HFF-Myc (cell line): Measurements from ENCODE around the gene TAPBP.

Source experiments
- DNase-seq: peaks from one replicate; pipeline ENCODE4 v3.0.0-alpha.2; 2011; ENCODE audit warnings: low read depth; ENCODE audit errors: extremely low read depth
- H3K4me3 ChIP-seq: replicated peaks from 2 replicates; pipeline ENCODE4 v1.5.1; 2011; ENCODE audit warnings: low read depth, mild to moderate bottlenecking, control low read depth, low read length
- TF ChIP-seq, protein P1 (sequence below): IDR thresholded peaks from 2 replicates; pipeline ENCODE4 v1.5.1; 2012; ENCODE audit warnings: mild to moderate bottlenecking, low read depth, low read length, control low read depth; ENCODE audit errors: missing control alignments

TAPBP gene

DNA sequence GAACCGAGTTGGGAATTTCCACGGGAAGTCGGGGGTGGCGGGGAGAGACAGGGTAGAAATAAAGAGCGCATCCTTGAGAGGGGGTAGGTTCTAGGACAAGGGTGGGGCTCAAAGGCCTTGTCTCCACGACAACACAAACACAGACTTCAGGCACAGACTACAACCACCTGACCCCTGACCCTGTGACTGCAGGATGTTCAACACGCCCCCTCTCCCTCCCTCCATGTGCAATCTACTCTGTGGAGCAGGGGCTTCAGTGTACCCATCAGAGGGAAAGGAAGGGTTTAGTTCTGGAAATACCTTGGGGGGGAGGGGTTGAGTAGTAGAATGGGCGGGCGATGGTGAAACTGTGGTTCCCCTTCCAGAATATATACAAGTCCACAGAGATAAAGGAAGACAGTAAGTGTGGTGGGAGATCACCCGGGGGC is 651 bp upstream of the TAPBP start:
- TF ChIP-seq, protein P1, sequence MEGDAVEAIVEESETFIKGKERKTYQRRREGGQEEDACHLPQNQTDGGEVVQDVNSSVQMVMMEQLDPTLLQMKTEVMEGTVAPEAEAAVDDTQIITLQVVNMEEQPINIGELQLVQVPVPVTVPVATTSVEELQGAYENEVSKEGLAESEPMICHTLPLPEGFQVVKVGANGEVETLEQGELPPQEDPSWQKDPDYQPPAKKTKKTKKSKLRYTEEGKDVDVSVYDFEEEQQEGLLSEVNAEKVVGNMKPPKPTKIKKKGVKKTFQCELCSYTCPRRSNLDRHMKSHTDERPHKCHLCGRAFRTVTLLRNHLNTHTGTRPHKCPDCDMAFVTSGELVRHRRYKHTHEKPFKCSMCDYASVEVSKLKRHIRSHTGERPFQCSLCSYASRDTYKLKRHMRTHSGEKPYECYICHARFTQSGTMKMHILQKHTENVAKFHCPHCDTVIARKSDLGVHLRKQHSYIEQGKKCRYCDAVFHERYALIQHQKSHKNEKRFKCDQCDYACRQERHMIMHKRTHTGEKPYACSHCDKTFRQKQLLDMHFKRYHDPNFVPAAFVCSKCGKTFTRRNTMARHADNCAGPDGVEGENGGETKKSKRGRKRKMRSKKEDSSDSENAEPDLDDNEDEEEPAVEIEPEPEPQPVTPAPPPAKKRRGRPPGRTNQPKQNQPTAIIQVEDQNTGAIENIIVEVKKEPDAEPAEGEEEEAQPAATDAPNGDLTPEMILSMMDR, result no peak
- H3K4me3 ChIP-seq, result peak overlapping the region; percentile 79
- DNase-seq, result peak; percentile 77

DNA sequence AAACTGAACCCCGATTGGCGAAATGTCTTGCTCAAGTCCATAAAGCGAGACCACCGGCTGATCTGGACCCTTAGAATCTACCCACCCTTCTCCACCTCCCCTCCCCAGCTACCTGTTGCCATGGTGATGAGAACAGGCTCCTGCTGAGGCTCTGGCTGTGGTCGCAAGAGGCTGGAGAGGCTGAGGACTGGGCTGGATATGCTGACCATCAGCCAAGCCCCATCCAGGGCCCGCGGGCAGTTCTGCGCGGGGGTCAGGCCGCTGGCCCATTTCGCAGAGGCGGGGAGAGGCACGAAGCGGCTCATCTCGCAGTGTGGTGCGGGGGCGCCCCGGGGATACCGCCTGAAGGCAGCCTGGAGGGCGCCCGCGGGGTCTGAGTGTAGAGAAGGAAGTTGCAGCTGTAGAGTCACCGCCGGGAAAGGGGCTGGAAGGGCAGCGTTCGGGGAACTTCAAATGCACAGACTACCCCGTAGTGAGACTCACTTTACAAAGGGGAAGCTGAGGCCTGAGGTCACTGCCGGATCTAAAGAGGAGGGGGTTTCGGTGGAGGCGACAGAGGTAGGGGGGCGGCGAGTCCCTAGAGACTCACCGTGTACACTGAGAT is 671 bp downstream of the TAPBP start:
- TF ChIP-seq, protein P1, result no peak
- H3K4me3 ChIP-seq, result peak overlapping the region; percentile 79
- no peak for DNase-seq

DNA sequence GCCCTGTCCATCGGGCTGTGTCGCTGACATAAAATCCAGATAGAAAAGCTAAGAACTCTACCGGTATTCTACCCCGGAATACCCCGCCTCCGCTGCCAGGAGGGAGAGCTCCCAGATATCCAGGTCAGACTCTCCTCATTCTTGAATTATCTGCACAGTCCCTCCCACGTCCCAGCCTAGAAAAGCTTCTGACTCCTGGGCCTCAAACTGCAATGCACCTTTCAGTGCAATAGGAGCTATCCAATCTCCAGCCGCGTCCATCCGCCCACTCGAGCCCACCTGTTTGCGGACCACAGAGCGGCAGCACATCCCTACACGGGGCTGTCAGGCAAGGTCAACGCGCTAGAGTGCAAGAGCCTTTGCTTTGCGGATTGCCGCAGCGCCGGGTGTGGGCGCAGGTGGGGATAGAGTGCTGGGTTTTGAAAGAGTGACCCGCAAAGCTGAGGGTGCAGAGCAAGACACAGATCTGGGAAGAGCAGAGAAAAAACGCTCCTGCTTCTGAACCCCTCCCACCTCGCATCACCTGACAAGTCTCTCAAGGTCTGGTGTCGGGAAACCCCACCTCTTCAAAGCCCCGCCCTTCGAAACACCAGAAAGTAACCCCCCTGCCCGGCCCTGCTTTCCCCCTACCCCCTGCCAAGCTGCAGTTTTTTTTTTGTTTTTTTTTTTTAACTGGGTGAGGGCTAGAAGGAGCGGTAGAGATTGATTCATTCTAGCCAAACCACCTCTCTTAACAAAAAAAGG is 1.3 kb downstream of the TAPBP start:
- TF ChIP-seq, protein P1, result no peak
- DNase-seq, result no peak
- H3K4me3 ChIP-seq, result peak overlapping the region; percentile 79

DNA sequence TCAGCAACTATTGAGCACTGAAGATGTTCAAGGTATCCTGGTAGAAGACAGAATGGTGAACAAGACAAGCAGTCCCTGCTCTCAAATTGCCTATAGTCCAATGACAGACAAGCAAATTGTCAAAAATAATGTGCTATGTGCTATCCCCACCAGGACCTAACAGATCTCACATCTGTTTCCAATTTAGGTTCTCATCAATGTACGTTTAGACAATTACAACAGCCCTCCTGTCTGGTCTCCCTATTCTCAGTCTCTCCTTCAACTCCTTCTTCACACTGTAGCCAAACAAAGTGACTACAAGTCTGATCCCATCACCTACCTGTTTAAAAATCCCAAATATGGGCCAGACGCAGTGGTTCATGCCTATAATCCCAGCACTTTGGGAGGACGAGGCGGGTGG is 7.5 kb downstream of the TAPBP start:
- DNase-seq, result no peak
- H3K4me3 ChIP-seq, result no peak overlapping the region
- TF ChIP-seq, protein P1, result no peak

DNA sequence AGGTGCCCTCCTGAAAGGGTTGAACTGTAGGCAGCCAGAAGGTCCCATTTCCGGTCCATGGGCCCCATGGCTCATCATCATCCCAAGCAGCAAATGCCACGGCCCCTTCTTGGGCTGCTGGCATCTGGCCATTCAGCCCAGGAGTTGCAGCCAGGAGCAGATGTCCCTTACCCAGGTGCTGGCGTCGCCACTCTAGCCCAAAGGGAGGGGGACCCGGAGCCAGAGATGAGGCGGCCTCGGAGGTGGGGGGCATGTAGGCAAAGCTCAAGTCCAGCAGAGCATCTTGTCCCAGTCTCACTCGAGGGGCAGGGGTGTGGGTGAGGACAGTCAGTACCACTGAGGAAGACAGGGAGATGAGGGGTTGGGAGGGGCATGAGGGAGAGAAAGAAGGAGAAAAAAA is 8.8 kb downstream of the TAPBP start:
- H3K4me3 ChIP-seq, result no peak overlapping the region
- TF ChIP-seq, protein P1, result no peak
- no peak for DNase-seq

DNA sequence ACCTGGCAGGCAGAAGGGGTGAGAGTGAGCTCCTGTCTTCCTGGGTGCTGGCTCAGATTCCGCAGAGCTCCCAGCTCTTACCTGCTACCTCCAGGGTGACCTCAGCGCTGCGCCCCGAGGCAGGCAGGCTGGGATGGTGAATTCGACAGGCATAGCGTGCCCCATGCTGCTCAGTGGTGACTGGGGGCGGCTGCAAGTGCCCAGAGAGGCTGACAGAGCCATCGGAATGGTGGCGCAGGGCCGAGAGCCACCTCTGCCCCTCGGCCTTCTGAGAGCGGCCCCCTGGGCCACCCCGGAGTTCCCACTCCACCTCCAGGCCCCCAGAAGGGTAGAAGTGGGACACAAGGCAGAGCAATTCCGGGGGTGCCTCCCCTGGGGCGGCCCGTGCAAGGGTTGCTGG is 9.7 kb downstream of the TAPBP start:
- no peak overlapping the region for H3K4me3 ChIP-seq
- TF ChIP-seq, protein P1, result no peak
- DNase-seq, result no peak
